Activated T-cell treated with anti-CD3 and anti-CD28 coated beads, Interleukin-2, amount 50 U/mL, for 24 hours (primary cell): ENCODE measurements around the gene RGS6.
A peak's percentile ranks its signal among the peaks of the same experiment; 100 is the strongest.

ENCODE experiments used
- DNase-seq: peaks from one replicate; pipeline ENCODE4 v3.0.0-alpha.2; 2020
- H3K27ac Mint-ChIP-seq: 2 replicates; pipeline ENCODE4 v1.8.0; 2020; ENCODE audit warnings: mild to moderate bottlenecking, mixed read lengths
- H3K27me3 Mint-ChIP-seq: 2 replicates; pipeline ENCODE4 v1.8.0; 2020; ENCODE audit warnings: mixed read lengths
- H3K36me3 Mint-ChIP-seq: 2 replicates; pipeline ENCODE4 v1.8.0; 2020; ENCODE audit warnings: low read depth, mixed read lengths
- H3K4me1 Mint-ChIP-seq: 2 replicates; pipeline ENCODE4 v1.8.0; 2020; ENCODE audit warnings: low read depth, mixed read lengths
- H3K4me3 Mint-ChIP-seq: 2 replicates; pipeline ENCODE4 v1.8.0; 2020; ENCODE audit warnings: mild to moderate bottlenecking, moderate library complexity, mixed read lengths
- H3K9me3 Mint-ChIP-seq: 2 replicates; pipeline ENCODE4 v1.8.0; 2020; ENCODE audit warnings: mixed read lengths

RGS6 gene

DNA sequence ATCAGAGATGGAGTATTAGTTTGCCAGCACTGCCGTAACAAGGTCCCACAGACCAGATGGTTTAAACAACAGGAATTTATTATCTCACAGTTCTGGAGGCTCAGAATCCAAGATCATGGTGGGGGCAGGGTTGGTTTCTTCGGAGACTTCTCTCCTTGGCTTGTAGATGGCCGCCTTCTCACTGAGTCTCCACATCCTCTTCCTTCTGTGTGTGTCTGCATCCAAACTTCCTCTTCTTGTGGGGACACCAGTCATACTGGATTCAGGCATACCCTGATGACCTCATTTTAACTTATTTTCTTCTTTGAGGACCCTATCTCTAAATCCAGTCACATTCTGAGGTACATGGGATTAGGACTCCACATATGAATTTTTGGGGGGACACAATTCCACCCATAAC, 455.5 kb downstream of the RGS6 start:
- Mint-ChIP-seq H3K27ac (no peak overlapping the region), H3K9me3 (peaks cover 2% of the 10 kb centered on the region), H3K27me3 (peaks cover 5% of the 10 kb centered on the region), H3K4me3 (no peak overlapping the region), H3K36me3 (no peaks in the 10 kb centered on the region), H3K4me1 (peaks cover 1% of the 10 kb centered on the region)
- DNase-seq = no peak

DNA sequence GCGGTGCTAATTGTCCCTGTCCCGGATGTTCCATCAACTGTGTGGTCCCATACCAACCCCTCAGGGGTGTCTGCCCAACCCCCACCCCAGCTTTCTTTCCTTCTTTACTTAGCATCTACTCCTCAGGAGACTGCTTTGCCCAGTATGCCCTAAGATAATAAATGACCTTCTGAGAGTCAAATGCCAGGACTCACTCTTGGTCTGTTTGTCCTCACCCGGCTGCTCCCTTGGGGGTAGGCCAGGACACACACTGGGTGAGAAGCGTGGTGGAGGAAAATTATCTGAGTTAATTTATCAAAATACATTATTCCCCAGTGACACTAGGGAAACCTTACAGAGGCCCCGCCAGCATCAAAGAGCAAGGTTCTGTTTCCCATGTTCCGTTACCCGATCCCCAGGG, 457.0 kb downstream of the RGS6 start:
- no peaks in the 10 kb centered on the region for H3K4me1 Mint-ChIP-seq
- H3K9me3 Mint-ChIP-seq = peaks cover 10% of the 10 kb centered on the region
- H3K27ac Mint-ChIP-seq = no peak overlapping the region
- no peaks in the 10 kb centered on the region for H3K36me3 Mint-ChIP-seq
- H3K27me3 Mint-ChIP-seq = no peaks in the 10 kb centered on the region
- no peak for DNase-seq
- H3K4me3 Mint-ChIP-seq = no peak overlapping the region

DNA sequence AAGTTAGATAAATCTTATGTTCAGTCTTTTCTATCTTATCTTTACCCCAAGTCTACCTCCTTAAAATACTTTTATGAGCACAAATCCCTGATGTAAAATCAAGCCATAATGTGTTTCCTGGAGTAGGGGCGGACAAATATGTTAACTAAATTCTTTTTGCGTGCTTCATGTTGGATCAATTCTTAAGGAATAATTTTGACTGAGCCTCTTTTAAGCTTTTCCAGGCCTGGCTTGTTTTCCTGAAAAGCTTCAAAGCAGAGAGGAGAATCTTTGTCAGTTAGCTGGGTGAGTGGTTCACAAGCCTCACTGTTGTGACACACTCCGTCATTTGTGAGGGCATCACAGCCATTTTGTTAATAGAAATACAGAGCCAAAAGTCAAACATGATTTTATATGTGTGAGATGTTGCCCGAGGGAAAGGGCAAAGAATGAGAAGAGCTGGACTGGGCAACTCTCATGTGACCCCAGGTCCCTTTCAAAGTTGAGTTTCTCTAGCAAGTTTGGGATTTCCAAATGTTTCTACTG, 468.9 kb downstream of the RGS6 start:
- H3K27ac Mint-ChIP-seq = no peak overlapping the region
- H3K27me3 Mint-ChIP-seq = peaks cover 58% of the 10 kb centered on the region
- peaks cover 9% of the 10 kb centered on the region for H3K4me1 Mint-ChIP-seq
- H3K4me3 Mint-ChIP-seq = no peak overlapping the region
- no peaks in the 10 kb centered on the region for H3K36me3 Mint-ChIP-seq
- DNase-seq = no peak
- H3K9me3 Mint-ChIP-seq = no peaks in the 10 kb centered on the region

DNA sequence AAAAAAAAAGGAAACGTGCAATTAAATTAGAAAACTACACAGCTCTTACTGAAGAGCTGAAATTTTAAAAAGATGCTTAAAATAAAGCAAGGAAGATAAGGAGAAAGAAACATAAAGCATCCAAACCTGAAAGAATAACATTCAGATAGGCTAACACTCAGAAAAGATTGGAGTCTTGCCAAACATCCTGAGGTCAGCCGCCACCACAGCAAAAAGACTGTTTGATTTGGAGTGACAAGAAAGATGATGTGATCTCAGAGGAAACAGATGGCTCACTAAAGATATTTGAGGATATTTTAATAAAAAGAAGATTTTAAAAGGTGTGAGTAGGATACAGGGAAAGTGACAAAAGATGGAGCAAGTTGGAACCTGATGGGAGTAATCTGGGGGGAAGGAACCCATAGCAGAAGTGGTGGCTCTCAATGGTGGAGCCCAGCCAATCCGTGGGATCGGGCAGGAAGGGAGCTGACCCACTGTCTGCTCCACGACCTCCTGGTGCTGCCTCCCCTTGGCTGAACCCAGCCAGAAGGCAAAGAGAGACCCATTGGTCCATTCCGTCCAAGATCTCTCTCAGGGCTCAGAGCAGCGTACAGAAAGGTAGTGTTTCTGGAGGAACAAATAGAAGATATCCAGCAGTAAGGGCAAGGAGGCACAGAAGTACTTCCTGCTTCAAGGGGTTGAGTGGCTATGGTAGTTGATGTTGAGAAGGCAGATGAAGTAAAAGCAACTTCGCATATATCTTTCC, 469.6 kb downstream of the RGS6 start:
- no peak overlapping the region for H3K4me3 Mint-ChIP-seq
- H3K9me3 Mint-ChIP-seq = no peaks in the 10 kb centered on the region
- DNase-seq = no peak
- H3K4me1 Mint-ChIP-seq = peaks cover 9% of the 10 kb centered on the region
- peaks cover 58% of the 10 kb centered on the region for H3K27me3 Mint-ChIP-seq
- H3K36me3 Mint-ChIP-seq = no peaks in the 10 kb centered on the region
- no peak overlapping the region for H3K27ac Mint-ChIP-seq

DNA sequence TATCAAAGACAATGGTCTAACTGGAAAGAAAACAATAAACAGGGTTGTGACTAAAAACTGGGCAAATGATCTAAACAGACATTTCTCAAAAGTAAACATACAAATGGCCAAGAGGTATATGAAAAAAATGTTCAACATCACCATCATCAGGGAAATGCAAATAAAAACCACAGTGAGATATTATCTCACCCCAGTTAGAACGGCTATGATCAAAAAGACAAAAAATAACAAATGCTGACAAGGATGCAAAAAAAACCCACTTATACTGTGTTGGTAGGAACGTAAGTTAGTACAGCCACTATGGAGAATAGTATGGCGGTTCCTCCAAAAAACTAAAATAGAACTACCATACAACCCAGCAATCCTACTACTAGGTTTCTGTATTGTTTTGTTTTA, 470.1 kb downstream of the RGS6 start:
- Mint-ChIP-seq H3K4me3 (no peak overlapping the region), H3K9me3 (no peaks in the 10 kb centered on the region), H3K27ac (no peak overlapping the region)

DNA sequence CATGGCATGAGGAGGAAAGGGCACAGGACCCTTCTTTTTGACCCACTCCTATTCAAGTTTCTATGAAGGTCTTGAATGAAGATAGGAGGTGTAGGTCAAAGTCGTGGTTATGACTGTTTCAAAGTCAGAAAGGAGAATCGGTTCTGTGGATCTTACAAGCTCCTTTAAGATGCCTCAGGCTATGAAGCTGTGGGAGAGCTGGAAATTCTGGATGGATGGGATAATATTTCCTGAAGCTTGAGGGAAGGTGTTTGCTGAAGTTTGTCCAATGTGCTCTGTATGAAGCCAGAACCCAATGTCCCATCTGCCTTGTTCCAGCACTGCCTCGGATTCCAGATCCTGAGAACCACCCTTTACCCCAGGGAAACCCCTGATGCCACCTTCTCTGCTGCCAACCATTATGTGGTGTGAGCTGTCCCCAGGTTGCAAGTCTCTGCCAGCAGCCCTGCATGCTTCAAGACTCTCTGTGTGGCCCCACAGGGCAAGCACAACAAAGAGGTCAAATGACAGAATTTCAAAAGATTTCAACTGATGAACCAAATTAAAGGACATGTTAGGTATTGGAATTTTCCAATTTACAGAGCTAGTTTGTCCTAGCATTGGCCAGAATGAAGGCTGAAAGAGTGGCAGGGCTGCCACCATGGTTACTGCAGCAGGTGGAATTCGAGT, 472.0 kb downstream of the RGS6 start:
- H3K9me3 Mint-ChIP-seq = no peaks in the 10 kb centered on the region
- no peaks in the 10 kb centered on the region for H3K36me3 Mint-ChIP-seq
- no peak for DNase-seq
- no peak overlapping the region for H3K27ac Mint-ChIP-seq
- H3K4me3 Mint-ChIP-seq = no peak overlapping the region
- peaks cover 57% of the 10 kb centered on the region for H3K27me3 Mint-ChIP-seq
- H3K4me1 Mint-ChIP-seq = peaks cover 9% of the 10 kb centered on the region

More for the DNA sequence above, 470.1 kb downstream of the RGS6 start:
- Mint-ChIP-seq H3K36me3 (no peaks in the 10 kb centered on the region), H3K27me3 (peaks cover 62% of the 10 kb centered on the region), H3K4me1 (peaks cover 9% of the 10 kb centered on the region)
- DNase-seq = no peak

DNA sequence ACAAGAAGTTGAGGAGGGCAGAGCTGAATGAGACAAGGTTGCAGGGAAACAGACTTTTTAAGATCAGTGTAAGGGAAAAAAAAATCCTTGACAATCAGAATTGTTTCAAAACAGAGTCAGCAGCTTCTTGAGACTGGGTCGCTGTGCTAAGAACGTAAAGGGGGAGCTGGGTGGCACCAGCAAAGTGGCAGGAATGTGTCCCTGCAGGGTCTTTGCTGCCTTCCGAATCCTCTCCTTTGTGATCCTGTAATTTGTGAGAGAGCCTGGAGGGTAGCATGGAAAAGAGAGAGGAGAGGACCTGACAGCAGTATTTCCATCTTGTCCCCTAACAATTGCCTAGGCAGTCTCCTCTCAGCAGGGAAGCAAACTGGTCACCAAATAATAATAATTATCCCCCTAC, 472.8 kb downstream of the RGS6 start:
- Mint-ChIP-seq H3K27ac (no peak overlapping the region), H3K9me3 (no peaks in the 10 kb centered on the region), H3K4me3 (no peak overlapping the region), H3K4me1 (peaks cover 9% of the 10 kb centered on the region), H3K36me3 (no peaks in the 10 kb centered on the region), H3K27me3 (peaks cover 51% of the 10 kb centered on the region)
- no peak for DNase-seq

DNA sequence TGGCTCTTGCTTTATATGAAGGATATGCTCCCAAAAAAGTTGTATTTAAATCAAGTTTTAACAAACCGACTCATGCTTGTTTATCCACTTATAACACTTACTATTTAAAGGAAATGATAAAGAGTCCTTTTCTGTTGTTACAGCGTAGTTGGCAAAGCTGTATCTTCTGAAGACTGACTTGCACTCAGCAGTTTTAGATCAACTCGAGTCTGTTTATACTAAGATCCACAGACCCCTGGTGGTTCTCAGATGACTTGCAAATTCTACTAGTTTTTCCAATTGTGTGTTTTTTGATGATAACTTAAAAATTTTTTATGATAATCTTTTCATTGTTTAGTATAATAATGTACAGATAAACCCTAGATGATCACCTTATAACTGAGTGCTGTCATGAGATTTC, 475.8 kb downstream of the RGS6 start:
- no peaks in the 10 kb centered on the region for H3K9me3 Mint-ChIP-seq
- peaks cover 27% of the 10 kb centered on the region for H3K27me3 Mint-ChIP-seq
- no peaks in the 10 kb centered on the region for H3K36me3 Mint-ChIP-seq
- H3K4me3 Mint-ChIP-seq = no peak overlapping the region
- no peaks in the 10 kb centered on the region for H3K4me1 Mint-ChIP-seq
- DNase-seq = no peak
- H3K27ac Mint-ChIP-seq = no peak overlapping the region

DNA sequence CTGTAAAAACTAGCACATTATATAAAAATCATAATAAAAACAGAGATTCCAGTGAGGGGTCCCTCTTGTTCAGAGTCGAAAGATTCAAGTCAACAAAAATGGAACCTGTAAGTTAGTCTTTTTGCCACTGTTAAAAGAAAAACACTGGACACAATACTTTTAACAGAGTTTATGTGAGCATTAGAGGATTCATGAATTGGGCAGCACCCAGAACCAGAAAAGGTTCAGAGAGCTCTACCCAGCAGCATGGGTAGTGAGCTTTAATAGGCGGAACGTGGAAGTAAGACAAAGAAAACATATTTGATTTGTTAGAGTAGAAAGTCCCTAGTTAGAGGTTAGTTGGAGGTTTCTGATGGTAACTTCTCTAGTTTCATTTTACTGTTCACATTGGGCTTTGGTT, 476.8 kb downstream of the RGS6 start:
- Mint-ChIP-seq H3K9me3 (no peaks in the 10 kb centered on the region), H3K36me3 (no peaks in the 10 kb centered on the region), H3K4me3 (no peak overlapping the region)

DNA sequence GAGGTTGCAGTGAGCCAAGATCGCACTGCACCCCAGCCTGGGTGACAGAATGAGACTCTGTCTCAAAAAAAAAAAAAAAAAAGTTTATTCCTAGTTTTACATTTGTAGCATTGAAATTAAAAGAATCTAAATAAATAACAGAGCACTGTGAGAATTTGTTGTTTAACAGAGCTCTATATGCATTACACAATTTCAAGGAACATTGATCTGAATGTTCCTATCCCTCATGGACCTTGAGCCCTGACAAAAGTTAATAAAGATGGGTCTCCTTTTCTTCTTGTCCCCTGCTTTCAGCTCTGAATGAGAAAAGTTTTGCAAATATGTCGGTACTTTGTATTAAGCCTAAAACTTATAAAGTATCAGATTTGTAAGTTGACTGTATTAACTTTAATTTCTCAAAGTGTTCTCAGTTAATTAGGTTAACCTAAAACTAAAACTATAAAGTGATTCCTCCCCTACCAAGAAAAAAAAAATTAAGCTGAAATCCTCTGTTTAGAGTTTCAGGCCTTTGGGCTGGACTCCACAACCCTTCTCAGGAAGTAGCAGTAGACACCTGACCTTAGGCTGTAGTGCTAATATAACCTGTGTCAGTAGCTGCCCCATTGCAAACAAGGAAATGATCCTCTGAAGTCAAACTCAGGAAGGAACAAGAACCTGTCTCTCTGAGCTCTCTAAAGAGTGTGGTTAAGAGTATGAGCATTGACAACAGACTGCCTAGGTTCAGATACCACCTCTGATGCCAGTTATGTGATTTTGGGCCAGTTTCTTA, 484.0 kb downstream of the RGS6 start:
- H3K9me3 Mint-ChIP-seq = peaks cover 4% of the 10 kb centered on the region
- H3K27me3 Mint-ChIP-seq = peaks cover 10% of the 10 kb centered on the region
- peaks cover 1% of the 10 kb centered on the region for H3K4me1 Mint-ChIP-seq
- no peak for DNase-seq
- H3K4me3 Mint-ChIP-seq = no peak overlapping the region
- H3K27ac Mint-ChIP-seq = no peak overlapping the region
- H3K36me3 Mint-ChIP-seq = no peaks in the 10 kb centered on the region

More for the DNA sequence above, 476.8 kb downstream of the RGS6 start:
- peaks cover 21% of the 10 kb centered on the region for H3K27me3 Mint-ChIP-seq
- no peak for DNase-seq
- H3K4me1 Mint-ChIP-seq = no peaks in the 10 kb centered on the region
- H3K27ac Mint-ChIP-seq = no peak overlapping the region

DNA sequence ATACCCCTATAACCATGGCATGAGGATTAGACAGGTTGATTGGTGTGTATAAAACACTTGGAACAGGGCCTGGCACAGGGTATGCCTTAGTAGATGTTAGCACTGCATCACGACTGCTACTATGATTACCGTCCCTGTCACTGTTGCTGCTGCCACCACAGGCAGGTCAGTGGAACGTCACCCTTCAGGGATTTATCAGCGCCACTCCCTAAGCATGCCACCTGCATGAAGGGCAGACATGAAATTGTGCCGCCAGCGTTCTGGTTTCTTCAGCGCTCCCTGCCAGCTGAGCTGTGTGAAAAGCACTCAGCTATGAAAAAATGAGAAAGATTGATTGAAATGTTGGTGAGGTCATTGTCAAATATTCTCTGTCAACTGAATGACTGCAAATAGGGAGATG, 484.7 kb downstream of the RGS6 start:
- Mint-ChIP-seq H3K36me3 (no peaks in the 10 kb centered on the region), H3K9me3 (peaks cover 4% of the 10 kb centered on the region), H3K27me3 (peaks cover 15% of the 10 kb centered on the region), H3K27ac (no peak overlapping the region), H3K4me3 (no peak overlapping the region), H3K4me1 (peaks cover 1% of the 10 kb centered on the region)
- DNase-seq = no peak

DNA sequence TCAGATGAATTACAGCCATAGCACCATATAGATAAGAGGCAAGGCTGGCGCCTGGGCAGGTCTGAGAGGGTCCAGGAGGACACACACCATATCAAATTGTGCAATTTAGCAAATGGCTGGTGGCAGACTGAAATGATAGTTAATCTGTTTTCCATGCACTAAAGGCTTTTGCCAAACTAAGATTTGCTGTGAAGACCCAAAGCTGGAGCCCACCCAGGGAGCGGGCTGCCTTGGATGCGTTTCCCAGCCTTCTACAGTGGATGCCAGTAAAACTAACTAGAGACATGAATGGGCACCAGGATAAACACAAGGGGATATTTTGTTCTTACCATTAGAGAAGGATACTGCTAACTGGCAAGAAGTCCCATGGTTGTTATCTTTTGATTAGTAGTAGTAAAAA, 486.6 kb downstream of the RGS6 start:
- Mint-ChIP-seq H3K4me1 (peaks cover 1% of the 10 kb centered on the region), H3K4me3 (no peak overlapping the region), H3K27ac (no peak overlapping the region), H3K36me3 (no peaks in the 10 kb centered on the region), H3K9me3 (peaks cover 4% of the 10 kb centered on the region), H3K27me3 (peaks cover 18% of the 10 kb centered on the region)
- DNase-seq = no peak

DNA sequence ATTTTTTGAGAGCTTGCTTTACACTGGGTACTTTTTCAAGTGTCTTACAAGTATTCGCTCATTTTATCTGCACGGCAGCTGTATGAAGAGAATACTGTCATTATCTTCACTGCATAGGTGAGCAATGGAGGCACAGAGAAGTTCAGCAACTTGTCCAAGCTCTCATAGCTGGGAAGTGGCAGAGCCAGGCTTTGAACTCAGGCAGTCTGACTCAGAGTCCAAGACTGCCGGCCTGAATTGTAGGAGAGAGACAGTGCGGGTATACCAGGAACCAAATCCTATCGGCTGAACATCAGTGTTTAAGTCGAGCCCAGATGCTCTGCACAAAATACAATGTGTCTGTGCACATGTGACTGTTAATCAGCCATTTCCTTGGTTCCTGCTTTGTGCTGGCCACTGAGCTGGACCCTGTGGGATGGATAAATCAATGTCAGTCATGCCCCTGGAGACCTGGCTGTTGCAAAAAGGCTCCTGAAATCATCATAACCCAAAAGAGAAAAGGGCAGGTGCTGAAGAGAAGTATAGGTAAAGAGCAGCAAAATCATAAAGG, 487.1 kb downstream of the RGS6 start:
- Mint-ChIP-seq H3K4me3 (no peak overlapping the region), H3K36me3 (no peaks in the 10 kb centered on the region), H3K9me3 (peaks cover 4% of the 10 kb centered on the region), H3K4me1 (peaks cover 1% of the 10 kb centered on the region), H3K27ac (no peak overlapping the region), H3K27me3 (peaks cover 18% of the 10 kb centered on the region)
- DNase-seq = no peak

DNA sequence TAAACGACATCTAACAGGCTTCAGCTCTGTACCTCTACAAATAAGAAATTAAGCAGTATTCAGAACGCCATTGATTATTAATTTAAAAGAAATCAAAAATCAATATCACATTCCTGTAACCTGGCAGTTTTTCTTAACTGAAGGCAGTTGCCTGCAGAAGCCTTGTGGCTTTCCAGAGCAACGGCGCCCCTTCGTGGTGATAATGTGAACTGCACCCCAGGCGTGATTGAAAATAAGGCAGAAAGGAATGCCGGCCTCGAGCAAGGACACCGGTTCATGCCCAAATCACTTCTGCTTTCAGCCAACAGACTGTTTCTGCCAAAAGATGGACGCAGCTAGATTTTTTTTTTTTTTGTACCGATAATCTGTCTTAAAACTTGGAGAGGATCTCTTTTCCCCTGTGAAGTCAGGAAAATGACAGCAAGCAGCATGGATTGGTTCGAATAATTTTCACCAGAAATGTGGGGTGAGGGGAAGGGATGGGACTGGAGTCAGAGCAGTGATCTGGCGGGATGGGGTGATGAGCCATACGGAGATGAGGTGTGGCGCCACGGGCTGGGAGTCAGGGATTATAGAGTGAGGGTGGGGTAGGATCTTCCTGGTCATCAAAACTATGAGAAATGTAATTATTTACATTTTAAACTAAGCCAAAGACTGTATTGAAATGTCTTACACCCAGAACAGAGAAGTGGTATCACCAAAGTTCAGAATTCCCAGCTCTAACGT, 488.7 kb downstream of the RGS6 start:
- peak; percentile 85 for DNase-seq
- Mint-ChIP-seq H3K27ac (no peak overlapping the region), H3K9me3 (no peaks in the 10 kb centered on the region), H3K36me3 (no peaks in the 10 kb centered on the region), H3K27me3 (peaks cover 7% of the 10 kb centered on the region), H3K4me3 (no peak overlapping the region), H3K4me1 (peaks cover 1% of the 10 kb centered on the region)
